Adipocyte (in vitro differentiated cells): ENCODE data around the gene CYSRT1.

Experiments
- DNase-seq: peaks from one replicate; pipeline ENCODE4 v3.0.0-alpha.2; 2015; ENCODE audit warnings: low read depth
- H3K27me3 ChIP-seq: replicated peaks from 2 replicates; pipeline ENCODE4 v1.7.0; 2013; ENCODE audit warnings: mild to moderate bottlenecking, low read length, moderate library complexity; ENCODE audit not compliant: control insufficient read depth, insufficient read depth
- H3K36me3 ChIP-seq: 2 replicates; pipeline ENCODE4 v1.7.0; 2013; ENCODE audit warnings: low read length, mild to moderate bottlenecking, moderate library complexity; ENCODE audit not compliant: control insufficient read depth, insufficient read depth, severe bottlenecking
- H3K4me1 ChIP-seq: 2 replicates; pipeline ENCODE4 v1.7.0; 2013; ENCODE audit warnings: mild to moderate bottlenecking, low read length, moderate library complexity; ENCODE audit not compliant: control insufficient read depth, insufficient read depth
- H3K4me3 ChIP-seq: 2 replicates; pipeline ENCODE4 v1.7.0; 2013; ENCODE audit warnings: mild to moderate bottlenecking, low read length, moderate library complexity
- H3K9ac ChIP-seq: 2 replicates; pipeline ENCODE4 v1.7.0; 2013; ENCODE audit warnings: mild to moderate bottlenecking, low read length, moderate library complexity
- H3K9me3 ChIP-seq: 2 replicates; pipeline ENCODE4 v1.7.0; 2013; ENCODE audit warnings: mild to moderate bottlenecking, low read length, moderate library complexity; ENCODE audit not compliant: control insufficient read depth

The CYSRT1 gene

DNA sequence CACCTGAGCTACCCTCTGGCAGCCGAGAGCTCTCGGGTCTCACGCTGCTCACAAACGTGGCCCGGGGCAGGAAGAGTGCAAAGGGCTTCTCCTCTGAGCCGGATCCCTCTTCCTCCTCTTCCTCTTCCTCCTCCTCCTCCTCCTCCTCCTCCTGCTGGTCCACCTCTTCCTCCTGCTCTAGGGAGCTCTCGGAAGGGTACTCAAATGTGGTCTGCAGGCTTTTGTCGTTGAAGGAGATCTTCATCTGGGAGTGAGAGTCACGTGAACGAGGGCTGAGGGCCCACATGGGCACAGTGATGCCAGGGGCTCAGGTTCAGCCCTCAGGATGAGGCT is 32.6 kb upstream of the CYSRT1 start:
- no peak for DNase-seq
- peaks cover 22% of the 10 kb centered on the region for H3K4me1 ChIP-seq
- H3K27me3 ChIP-seq = no peaks in the 10 kb centered on the region

DNA sequence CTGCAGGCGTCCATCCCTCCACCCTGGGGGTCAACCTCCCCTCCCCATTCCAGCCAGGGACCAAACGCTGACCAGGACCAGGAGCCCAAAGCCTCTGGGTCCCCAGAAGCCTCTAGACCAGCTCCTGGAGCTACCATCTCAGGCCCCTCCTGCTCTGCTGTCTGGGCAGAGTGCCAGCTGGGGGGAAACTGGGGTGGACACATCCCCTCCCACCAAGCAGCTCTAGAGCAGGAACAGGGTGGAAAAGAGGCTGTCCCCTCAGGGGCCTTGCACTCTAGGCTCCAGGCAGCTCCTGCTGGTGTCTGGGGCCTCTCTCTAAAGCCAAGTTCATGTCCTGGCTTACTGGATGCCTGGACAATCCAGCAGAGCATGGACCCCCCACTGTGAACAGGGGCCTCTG is 32.1 kb upstream of the CYSRT1 start:
- no peak overlapping the region for H3K9ac ChIP-seq
- H3K36me3 ChIP-seq = peaks cover 24% of the 10 kb centered on the region
- no peak for DNase-seq
- no peaks in the 10 kb centered on the region for H3K27me3 ChIP-seq
- no peak overlapping the region for H3K4me3 ChIP-seq
- H3K4me1 ChIP-seq = peaks cover 18% of the 10 kb centered on the region
- H3K9me3 ChIP-seq = no peaks in the 10 kb centered on the region

More for the DNA sequence above, 32.6 kb upstream of the CYSRT1 start:
- no peak overlapping the region for H3K9ac ChIP-seq
- no peak overlapping the region for H3K4me3 ChIP-seq
- H3K9me3 ChIP-seq = no peaks in the 10 kb centered on the region
- H3K36me3 ChIP-seq = peaks cover 24% of the 10 kb centered on the region

DNA sequence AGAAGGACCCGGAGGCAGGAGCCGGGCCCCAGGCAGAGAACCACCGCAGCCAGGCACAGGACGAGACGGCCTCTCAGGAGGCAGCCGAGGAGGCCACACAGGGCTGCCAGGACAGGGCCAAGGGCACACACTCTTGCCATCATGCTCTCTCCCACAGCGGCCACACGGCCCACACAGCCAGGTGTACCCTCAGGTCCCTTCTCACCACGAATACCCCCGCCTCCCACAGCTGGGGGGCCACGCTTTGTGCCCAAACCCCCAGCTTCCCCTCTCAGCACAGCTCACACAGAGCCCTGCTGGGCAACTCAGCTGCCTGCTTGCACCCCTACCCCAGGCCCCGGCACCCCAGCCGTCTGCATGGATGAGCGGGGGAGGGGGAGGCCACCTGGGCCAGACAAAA is 31.2 kb upstream of the CYSRT1 start:
- Histone ChIP-seq H3K9me3 (no peaks in the 10 kb centered on the region), H3K4me1 (peaks cover 24% of the 10 kb centered on the region), H3K9ac (no peak overlapping the region), H3K36me3 (peaks cover 24% of the 10 kb centered on the region), H3K27me3 (no peaks in the 10 kb centered on the region), H3K4me3 (no peak overlapping the region)
- no peak for DNase-seq

DNA sequence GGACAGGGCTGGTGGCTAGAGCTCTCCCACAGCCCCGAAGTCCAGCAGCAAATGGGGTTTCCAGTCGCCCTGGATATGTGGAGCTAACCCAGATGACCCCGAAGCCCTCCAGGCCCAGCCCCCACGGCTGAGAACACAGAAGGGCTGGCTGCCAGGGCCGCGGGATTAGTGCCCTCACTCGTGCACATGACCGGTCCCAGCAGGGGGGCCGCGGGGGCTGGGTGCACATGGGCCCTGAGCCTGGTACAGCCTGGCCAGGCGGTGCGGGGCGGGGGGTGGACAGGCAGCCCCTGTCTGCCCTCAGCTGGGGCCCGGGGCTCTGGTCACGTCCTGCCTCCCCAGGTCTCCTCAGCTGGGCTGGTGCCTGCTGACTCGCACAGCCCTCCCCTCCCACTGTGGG is 30.6 kb upstream of the CYSRT1 start:
- no peak overlapping the region for H3K4me3 ChIP-seq
- H3K9me3 ChIP-seq = no peaks in the 10 kb centered on the region
- peaks cover 24% of the 10 kb centered on the region for H3K36me3 ChIP-seq
- H3K27me3 ChIP-seq = no peaks in the 10 kb centered on the region
- peaks cover 27% of the 10 kb centered on the region for H3K4me1 ChIP-seq
- no peak for DNase-seq
- H3K9ac ChIP-seq = no peak overlapping the region

DNA sequence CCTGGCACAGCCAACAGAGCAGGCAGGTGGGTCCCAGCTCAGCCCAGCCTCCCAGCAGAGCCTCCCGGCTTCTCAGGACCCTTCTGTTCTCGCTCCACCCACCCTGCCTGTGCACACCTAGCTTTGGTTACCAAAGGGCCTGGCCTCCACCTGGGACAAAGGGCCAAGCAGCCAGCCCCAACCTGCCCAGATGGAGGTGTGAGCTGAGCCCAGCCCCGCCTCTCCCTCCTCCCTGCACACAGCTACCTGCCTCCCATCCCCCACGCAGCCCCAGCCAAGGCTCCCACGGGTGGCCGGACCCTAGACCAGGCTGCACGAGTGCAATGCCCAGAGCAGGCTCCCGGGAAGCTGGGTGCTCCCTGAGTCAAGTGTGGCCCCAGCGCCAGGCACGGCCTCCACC is 30.1 kb upstream of the CYSRT1 start:
- Histone ChIP-seq H3K9ac (no peak overlapping the region), H3K36me3 (peaks cover 23% of the 10 kb centered on the region), H3K4me3 (no peak overlapping the region), H3K27me3 (no peaks in the 10 kb centered on the region), H3K4me1 (peaks cover 23% of the 10 kb centered on the region), H3K9me3 (no peaks in the 10 kb centered on the region)
- DNase-seq = no peak

DNA sequence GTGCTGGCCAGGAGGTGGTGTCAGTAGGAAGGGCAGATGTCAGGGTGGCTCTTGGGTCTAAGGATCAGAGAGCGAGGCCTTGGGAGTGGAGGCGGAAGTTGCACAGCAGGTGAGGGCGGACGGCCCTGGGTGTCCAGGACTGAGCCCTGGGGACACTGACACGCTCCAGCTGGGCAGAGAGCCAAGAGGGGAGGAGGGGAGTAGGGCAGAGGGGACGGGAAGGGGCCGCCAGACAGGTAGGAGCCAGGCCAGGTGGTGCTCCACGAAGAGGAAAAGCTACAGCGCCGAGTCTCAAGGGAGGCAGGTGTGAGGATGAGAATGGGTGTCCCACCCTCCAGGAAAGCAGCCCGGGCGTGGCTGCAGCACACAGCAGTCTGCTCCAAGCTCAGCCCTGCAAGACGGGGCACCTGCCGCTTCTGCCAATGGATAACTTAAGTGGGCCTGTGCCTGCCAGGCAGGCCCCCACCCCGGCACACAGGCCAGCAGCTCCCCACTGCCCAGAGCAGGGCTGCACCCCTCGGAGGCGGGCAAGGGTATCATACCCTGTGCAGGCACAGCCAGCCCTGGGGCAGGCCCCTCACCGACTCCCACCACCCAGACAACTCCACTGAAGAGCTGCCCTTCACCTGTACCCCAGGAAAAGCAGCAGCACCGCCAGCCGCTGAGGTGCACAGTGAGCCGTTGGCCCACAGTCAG is 29.3 kb upstream of the CYSRT1 start:
- H3K4me1 ChIP-seq = peaks cover 19% of the 10 kb centered on the region
- H3K9ac ChIP-seq = no peak overlapping the region
- peaks cover 15% of the 10 kb centered on the region for H3K36me3 ChIP-seq
- no peak for DNase-seq
- no peak overlapping the region for H3K4me3 ChIP-seq
- H3K9me3 ChIP-seq = no peaks in the 10 kb centered on the region
- H3K27me3 ChIP-seq = no peaks in the 10 kb centered on the region

DNA sequence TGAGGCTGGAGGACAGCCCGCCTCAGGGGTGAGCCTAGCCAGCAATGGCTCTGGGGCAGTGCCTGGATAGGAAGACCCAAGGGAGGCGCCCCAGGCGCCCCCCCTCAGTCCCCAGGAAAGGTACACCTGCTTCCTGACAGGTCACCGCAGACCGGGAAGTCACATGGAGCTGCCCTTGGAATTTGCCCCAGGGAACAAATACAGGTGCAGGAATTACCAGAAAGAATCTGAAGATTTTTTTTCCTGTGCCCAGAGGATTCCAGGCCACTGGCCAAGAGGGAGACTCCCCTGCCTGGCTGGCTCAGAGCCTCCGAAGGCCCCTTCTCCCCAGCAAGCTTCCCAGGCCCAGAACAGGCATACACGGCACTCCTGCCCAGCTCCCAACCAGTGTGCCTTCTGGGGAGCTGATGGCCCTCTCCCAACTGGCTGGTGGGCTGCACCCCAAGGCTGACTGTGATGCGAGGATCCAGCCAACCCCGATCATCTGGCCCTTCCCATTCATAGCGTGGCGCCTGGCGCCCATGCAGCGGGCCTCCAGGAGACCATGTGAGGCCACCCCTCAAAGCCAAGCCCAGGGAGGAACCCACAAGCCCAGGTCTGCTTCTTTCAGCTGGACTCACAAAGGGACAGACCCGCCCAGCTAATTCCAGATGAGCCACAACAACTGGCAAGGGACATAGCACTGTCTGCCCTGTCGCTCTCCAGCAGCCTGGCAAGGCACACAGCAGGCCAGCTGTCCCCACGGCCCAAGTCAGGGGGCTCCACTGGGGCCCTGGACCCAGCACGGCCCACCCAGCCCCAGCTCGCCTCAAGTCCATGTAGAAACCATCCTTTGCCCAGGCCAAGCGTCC is 26.7 kb upstream of the CYSRT1 start:
- no peak for DNase-seq
- H3K9me3 ChIP-seq = no peaks in the 10 kb centered on the region
- peak overlapping the region; percentile 71 for H3K9ac ChIP-seq
- no peaks in the 10 kb centered on the region for H3K27me3 ChIP-seq
- H3K4me1 ChIP-seq = peaks cover 36% of the 10 kb centered on the region
- H3K4me3 ChIP-seq = peak overlapping the region; percentile 67
- H3K36me3 ChIP-seq = no peaks in the 10 kb centered on the region

DNA sequence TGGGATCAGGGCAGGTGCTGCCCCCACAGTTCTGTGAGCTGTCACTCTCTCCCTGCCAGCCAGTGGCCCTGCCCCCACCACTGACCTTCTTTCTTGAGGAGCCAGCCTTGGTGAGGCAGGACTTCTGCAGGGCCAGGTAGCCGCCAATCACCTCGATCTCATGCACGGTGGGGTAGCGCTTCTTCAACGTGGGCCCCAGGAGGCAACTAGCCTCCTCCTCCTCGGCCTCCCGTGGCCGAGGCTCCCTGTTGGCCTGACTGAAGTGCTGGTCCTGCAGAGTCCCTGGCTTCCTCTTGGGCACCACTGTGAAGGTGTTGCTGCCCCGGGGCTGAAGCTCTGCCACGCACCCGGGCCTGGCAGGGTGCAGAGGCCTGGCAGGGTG is 26.1 kb upstream of the CYSRT1 start:
- Histone ChIP-seq H3K4me3 (peak overlapping the region; percentile 67), H3K9ac (peak overlapping the region; percentile 71), H3K9me3 (no peaks in the 10 kb centered on the region), H3K36me3 (no peaks in the 10 kb centered on the region), H3K27me3 (no peaks in the 10 kb centered on the region), H3K4me1 (peaks cover 37% of the 10 kb centered on the region)
- DNase-seq = no peak

DNA sequence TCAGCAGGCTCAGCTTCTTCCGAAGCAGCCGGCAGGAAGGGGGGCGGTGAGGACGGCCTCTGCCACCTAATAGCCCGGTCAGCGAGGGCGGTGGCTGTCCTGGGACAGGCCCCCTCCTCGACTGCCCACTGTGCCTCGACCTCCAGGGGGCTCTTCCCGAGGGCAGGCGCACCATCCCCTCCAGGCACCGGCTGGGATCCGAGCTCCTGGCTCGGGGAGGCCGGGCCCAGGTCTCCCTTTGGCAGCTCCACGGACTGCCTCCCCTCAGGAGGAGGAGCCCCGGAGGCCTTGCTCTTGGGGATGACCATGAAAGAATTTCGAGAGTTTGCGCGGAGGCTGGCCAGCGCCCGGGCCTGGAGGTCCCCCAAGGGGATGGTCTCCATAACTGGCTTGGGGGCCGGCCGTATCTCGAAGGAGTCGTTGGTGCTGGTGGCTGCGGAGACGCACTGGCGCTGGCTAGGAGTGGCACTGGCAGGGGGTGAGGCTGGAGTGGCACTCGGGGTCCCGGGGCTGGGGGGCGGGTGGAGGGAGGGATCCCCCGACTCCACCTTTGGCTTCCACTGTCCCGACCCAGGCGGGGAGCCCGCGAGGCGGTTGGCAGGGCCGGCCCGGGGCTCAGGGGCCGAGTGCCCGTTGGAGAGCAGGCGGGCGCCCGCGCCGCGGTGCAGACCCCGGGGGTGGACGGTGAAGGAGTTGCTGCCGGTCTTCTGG is 25.4 kb upstream of the CYSRT1 start:
- no peaks in the 10 kb centered on the region for H3K36me3 ChIP-seq
- H3K27me3 ChIP-seq = no peaks in the 10 kb centered on the region
- H3K4me1 ChIP-seq = peaks cover 44% of the 10 kb centered on the region
- peak; percentile 39 for DNase-seq
- no peaks in the 10 kb centered on the region for H3K9me3 ChIP-seq
- peak overlapping the region; percentile 67 for H3K4me3 ChIP-seq
- H3K9ac ChIP-seq = peak overlapping the region; percentile 71

DNA sequence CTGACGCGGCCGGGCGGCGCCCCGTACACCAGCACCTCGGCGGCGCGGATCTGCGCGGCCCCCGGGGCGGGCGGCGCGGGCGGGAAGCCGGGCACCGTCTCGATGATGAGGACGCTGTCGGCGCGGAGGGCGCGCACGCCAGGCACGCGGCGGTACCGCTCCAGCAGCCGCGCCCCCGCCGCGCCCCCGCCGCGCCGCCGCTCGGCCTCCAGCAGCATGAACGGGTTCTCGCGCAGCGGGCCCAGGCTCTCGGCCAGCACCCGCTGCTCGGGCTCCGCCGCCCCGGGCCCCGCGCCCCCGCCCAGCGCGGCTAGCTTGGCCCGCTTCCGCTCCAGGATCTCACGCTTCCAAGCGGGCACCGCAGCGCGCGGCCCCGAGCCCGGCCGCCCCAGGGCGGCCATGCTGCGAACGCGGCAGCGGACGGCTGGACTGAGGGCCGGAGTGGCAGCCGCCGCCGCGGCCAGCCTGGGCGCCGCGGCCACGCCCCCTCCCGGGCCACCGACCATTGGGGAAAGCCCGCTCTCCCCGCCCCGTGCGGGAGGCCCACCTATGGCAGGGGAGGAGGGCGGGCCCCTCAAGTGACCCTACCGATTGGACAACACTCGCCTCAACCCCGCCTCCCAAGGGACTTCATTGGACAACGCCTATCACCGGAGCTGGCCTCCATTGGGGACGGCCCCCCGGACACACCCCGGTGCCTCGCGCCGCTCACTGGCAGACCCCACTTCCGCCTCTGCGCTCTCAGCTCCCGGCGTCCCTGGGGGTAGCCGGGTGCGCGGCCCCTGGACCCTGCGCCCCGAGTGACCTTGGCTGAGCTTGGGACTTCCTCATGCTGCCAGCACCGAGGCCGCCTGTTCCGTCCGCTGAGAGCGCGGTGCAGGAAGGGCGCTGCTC is 24.4 kb upstream of the CYSRT1 start, which contains the start of gene TPRN:
TSS of gene TPRN (minus strand) at position 431 of the 894 bp plus-strand sequence. CDS start at position 401, 30 bp downstream.
- peaks cover 45% of the 10 kb centered on the region for H3K4me1 ChIP-seq
- peak within 1 kb of the TSS; percentile 88 for H3K4me3 ChIP-seq
- H3K27me3 ChIP-seq = no peaks in the 10 kb centered on the region
- peak; percentile 100 for DNase-seq
- peak within 1 kb of the TSS; percentile 92 for H3K9ac ChIP-seq
- no peaks in the 10 kb centered on the region for H3K36me3 ChIP-seq
- no peaks in the 10 kb centered on the region for H3K9me3 ChIP-seq
